HPDE6-E6E7 (cell line): ENCODE measurements around the gene LRMDA.
A peak's percentile ranks its signal among the peaks of the same experiment; 100 is the strongest.

ENCODE experiments used
- DNase-seq: peaks from one replicate; pipeline ENCODE4 v3.0.0; 2011; ENCODE audit warnings: missing footprints; ENCODE audit errors: extremely low spot score

Gene LRMDA

DNA sequence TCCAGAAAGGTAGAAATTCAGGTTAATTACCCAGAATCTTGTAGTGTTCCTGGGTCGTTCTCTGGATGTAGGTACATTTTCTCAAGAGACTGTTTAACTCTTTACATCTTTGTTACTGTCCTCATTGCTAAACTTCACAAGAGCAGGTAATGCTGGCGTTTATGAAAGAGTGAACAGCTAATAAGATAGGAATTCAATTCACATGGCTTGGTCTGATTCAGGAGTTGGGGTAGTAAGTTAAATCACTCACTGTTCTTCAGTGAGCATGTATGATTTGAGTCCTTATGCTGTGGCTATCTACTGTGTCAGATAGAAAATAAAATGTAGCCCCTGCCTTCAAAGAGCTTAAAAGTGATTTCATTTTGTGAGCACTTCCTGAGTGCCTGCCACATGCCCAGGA, 480.0 kb downstream of the LRMDA start:
- no peak for DNase-seq

- no peak for DNase-seq
These were observed 485.5 kb downstream of the LRMDA start for GRCh38 chr10:75916906-75917305.

DNA sequence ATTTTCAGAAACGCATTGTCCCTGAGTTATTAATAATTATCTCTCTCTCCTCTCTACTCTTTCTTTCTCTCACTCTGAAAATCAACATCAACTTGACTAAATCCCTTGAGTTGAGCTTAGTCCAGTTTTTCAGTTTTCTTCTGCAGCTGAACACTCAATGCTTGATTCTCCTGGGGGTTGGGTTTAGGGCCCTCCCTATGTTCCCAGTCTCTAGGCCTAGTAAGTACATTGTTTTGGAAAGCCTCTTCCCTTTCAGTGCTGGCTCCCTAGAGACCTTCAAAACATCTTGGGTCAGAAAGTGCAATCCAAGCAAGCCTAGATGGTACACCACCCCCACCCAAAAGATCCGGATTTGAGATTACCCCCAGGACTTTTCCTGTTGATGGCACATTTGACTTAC, 488.5 kb downstream of the LRMDA start:
- DNase-seq: no peak

GRCh38 chr10:75922435-75922834, 491.0 kb downstream of the LRMDA start:
- DNase-seq: no peak

- no peak for DNase-seq
These were observed 493.0 kb downstream of the LRMDA start for GRCh38 chr10:75924309-75924902.

DNA sequence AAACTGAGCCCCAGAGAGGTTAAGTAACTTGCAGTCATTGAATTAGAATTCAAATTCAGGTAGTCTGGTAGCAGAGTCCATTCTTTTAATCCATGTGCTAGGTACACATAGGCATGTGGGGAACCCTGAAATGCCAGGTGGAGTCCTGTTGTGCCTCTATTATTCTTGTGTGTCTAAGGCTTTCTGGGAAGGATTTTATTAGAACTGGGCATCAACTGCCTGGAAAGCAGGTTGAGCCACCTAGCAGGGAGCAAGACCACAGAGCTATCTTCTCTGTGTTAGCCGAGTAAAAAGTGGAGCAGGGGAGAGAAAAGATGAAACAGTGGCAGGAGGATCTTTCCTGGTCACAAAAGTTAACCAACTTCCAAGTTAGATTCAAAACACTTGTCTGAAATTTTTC, 494.6 kb downstream of the LRMDA start:
- DNase-seq: no peak

DNA sequence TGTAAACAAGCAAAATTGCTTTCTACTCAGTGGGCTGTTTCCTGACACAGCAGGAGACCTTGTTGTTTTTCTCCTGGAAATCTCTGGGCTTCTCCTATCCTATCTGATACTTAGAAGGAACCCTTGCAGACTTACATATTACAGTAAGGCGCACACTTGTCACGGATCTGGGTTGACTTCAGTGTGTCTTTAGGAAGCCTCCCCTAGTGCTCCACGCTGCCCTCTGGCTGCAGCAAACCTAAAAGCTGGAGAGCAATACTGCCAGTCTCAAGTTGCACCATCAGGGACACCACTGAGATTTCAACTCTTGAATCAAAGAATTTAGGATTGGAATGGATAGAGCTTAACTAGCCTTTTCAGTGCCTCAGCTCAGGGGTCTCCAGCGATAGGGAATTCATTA, 495.3 kb downstream of the LRMDA start:
- peak; percentile 58 for DNase-seq

GRCh38 chr10:75928231-75928630, 496.8 kb downstream of the LRMDA start:
- no peak for DNase-seq

DNA sequence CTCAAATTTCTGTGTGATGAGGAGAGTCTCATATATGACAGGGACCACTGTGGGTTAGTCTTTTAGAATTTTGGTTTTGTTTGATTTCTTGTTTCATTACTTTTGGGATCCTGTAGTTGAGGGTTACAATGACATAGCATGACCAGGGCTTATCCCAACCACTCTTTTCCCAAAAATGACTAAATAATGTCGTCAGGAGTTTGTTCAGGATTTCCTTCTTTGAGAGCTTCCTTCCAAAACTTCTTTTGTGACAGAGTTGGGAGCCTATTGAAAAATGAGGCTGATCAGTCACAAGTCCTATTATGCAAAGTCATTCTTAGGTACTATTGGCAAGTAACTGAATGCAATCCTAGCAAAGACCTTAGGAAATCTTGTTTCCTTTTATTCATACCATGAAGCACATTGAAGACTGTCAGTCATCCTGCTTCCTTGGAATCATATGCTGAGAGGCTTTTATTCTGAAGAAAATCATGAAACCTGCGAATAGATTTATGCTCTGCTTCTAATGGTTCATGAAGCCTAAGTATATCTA, 498.3 kb downstream of the LRMDA start:
- no peak for DNase-seq

DNA sequence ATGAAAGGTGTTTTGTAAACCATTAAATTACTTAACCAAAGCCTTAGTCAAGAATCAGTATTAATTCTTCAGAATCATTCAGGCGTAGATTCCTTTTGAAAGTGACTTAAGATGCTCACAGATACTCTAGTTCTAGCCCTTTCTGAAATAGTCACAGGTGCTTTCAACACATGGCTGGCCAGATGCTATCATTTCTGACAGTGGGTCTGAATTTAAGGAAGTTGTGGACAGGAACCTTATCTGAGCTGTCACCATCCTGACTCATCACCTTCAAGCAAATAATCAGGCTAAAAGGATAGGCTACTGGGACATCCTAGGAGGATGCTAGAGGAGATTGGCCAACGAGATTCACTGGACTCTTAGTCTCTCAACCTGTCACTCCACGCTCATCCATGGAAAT, 501.5 kb downstream of the LRMDA start:
- no peak for DNase-seq

DNA sequence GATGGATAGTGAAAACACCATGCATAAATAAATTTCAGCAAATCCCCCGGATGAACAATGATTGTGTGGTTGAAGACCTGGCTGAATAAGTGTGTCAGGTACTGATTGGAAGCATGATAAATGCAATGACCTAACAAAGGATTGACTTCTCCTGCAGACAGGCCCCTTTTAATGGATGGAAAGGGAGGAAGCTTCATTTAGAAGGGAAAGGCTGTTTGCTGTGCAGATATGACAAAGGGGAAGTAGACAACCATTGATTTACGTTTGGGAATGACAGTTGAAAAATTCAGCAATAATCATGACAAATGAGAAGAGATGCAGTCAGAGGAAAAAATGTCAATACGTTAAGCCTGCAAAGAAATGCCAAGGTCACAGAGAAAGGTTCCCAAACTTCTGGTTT, 503.8 kb downstream of the LRMDA start:
- no peak for DNase-seq

DNA sequence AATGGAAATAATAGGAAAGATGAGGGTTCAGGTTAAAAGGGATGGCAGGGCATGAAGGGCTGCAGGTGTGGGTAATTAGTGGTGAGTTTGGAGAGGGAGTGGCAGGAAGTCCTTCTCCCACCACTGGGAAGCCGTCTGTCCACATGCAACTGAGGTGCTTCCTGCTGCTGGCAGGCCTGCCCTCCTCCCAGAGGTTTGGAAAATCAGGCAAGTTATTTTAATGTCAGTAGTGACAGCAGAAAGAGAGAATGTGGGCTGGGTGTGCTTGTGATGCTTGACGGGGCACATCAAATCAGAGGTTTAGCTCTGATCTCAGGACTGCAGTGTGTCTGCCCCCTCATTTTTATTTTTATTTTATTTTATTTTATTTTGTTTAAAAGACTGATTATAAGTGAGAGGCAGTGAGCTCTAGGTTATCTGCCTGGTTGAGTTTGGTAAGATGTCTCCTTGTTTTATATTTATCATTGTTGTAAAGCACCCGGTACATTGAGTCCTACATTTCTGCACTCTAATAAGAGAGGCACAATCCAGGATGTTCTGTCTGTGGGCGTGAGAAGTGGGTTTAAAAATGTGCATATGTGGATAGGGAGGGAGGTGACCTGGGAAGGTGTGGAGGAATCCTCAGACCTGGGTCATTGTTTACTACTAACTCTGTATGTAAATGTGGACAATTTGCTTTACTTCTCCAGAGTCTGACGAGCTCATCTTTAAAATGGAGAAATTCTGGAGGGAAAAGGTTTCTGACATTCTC, 504.4 kb downstream of the LRMDA start:
- no peak for DNase-seq

GRCh38 chr10:75936841-75937240, 505.4 kb downstream of the LRMDA start:
- DNase-seq: no peak

DNA sequence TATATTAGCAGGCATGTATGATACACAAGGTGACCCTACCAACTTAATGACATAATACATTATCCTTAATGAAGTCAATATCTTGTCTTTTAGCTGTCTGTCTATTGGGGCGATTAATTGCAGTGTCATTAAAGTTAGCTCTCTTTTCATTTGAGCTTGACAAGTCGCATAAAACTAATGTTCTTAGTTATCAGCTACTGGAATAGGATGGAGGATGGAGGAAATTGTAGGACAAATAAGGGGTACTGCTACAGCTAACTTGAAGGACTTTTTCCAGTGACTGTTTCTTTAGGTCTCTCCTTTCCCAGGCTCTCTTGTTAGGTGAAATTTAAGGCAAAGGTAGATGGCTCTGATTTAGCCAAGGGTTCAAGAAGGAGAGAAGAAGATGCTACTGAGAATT, 506.4 kb downstream of the LRMDA start:
- no peak for DNase-seq

DNA sequence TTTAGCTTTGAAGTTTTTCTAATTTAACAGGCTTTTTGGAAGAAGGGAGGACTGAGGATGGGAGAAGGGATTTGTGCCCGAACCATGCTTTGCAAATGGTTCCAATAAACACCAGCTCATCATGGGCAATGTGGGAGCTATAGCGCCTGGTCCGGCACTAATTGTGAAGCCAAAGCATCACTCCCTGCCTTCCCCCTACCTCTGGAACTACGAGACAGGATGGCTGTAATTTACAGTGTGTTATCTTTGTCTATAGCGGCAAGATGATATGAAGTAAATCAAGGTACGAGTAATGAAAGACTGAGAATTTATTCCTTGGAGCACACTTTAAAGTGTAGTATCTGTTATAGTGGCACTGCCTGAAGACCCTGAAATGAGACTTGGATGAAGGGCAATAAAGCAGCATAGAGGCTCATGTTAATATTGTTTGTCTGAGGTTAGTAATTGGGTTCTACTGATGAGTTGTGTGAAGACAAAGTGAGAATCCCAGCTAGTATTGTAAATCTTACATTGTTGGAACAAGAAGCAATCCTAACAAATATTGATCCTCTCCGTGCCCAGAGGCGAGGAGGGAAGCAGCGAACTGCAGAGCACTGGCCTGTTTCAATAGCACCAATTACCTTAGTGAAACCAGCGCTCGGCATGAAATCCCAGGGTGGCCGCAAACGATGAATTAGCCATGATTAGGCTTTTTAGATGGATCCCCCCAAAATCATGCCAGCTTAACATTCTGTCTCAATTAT, 507.1 kb downstream of the LRMDA start:
- DNase-seq: no peak

DNA sequence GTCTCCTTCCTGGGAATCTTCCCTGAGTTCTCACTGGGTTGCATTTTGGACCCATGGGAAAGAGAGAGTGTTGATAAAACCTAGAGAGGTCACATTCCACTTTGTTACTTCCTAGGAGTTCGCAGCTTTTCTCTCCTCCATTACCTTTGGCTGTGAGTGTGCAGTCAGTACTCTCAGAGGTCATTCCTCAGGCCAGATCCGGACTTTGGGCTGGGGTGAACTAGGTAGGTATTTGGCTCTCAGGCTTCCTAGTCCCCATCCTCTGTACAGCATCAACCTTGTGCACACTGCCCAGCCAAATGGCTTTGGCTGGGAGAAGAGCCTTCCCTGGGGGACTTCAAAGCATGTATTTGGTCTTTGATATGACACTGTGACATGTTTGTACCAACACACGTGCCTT, 508.1 kb downstream of the LRMDA start:
- DNase-seq: no peak

GRCh38 chr10:75940742-75941141, 509.3 kb downstream of the LRMDA start:
- no peak for DNase-seq

- DNase-seq: no peak
These were observed 509.9 kb downstream of the LRMDA start for GRCh38 chr10:75941223-75941801.

DNA sequence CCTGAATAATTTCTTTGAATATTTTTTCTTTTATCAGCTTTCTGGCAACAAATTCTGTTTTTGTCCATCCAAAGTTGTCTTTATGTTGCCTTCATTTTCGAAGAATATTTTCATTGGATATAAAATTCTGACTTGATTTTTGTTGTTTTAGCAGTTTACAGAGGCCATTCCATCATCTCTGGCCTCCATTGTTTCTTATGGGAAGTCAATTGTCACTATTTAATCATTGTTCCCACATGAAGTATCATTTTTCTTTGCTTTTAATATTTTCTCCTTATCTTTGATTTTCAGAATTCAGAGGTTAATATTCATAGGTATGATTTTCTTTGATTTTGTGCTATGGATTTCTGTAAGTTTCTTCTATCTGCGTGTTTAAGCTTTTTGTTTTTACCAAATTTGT, 512.6 kb downstream of the LRMDA start:
- DNase-seq: no peak

DNA sequence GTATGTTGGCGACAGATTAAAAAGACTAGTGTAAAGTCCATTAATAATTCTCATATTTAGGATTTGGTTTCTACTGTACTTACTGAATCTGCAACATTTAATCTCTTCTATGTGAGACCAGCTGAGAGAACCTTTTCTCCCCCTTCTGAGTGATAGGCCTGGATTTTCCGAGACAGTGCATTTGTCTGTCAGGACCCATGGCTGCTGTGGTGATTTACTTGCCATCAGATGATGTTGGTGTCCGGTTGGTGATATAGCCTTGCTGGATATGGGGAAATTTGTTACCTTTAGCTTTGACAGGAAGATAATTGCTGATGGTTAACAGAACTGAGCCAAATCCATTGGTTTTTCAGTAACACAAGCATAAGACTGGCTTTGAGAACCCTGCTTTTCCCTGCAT, 517.2 kb downstream of the LRMDA start:
- DNase-seq: no peak

DNA sequence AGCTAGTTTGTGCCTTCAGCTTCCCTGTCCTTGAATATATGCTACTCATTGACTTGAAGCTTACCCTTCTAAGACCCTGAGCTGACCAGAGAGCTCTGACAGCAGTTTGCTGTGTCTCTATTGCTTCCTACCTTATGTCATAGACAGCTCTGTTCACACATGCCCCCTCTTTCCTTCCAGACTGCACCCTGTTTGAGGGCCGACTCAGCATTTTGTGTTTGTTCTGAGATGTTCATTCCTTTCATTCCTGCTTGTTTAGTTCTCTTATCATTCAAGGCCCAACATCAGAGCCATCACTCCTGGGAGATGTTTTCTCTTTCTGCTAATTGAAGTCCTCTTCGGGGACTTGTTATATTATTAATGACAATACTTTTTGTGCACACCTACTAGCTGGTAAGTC, 518.9 kb downstream of the LRMDA start:
- no peak for DNase-seq

GRCh38 chr10:75950997-75951589, 519.7 kb downstream of the LRMDA start:
- DNase-seq: no peak
